Measurements from ENCODE around the gene CBLB.
"Not testable (repeated sequence)": the region's sequence is repeated elsewhere in the genome, so short reads cannot be mapped to it uniquely, and the experiment has no call there.

Gene CBLB

DNA sequence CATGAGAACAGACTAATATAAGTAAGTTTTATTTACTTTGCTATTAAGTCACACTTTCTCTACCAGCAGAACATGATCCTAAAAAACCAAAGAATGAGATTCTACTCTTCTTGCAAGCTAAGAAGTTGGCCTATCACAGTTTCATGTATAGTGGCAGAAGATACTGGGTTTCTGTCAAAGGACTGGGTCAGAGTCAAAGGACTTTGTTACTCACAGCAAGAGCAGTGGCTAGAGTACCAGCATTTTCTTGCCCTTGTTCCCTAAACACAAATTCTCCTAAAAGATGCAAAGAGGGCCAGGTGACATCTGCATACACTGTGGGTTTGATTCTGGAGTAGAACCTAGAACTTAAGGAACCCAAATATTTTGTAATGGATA, 105.2 kb downstream of the CBLB start:
- no peak for DNase-seq (ENCODE audit: low read depth)
- TF ChIP-seq CTCF (IDR thresholded peaks at IDR 0.05; ENCODE audit: insufficient read depth, low read depth, low read length, missing control alignments), result no peak
- H3K4me3 ChIP-seq (ENCODE audit: low read depth, low read length), result no peak overlapping the region

- DNase-seq (ENCODE audit: low read depth), result no peak
- no peak overlapping the region for H3K4me3 ChIP-seq (ENCODE audit: low read depth, low read length)
- no peak for TF ChIP-seq CTCF (IDR thresholded peaks at IDR 0.05; ENCODE audit: insufficient read depth, low read depth, low read length, missing control alignments)
These were observed 105.8 kb downstream of the CBLB start for GRCh38 chr3:105762749-105763658.

GRCh38 chr3:105762214-105762613, 106.6 kb downstream of the CBLB start:
- not testable (repeated sequence) for H3K4me3 ChIP-seq (ENCODE audit: low read depth, low read length); DNase-seq (ENCODE audit: low read depth)

DNA sequence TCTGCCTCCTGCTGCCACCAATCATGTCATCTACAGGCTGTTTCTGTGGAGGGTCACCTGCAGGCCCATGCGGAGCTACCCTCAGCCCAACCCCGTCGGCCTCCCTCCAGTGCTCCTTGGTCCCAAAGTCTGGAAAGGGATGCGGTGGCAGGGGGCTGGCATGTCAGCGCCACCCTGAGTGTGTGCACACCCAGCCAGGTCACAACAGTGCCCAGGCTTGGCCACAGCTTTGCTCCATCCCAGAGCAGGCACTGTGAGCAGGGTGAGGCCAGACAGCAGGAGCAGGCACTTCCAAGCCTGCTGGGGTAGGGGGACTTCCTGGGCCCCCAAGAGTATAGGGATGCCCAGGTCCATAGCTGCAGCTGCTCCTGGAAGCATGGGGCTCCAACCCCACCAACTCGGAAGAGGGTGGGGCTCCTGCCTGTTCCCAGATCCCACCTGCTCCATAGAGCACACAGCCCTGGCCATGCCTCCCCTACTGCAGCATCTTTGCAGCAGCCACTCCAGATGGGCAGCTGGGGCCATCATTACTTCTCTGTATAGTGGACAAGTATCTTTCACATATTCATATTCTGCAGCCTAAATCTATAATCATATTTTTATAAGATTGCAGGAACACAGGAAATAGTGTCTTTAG, 109.3 kb downstream of the CBLB start:
- H3K4me3 ChIP-seq (ENCODE audit: low read depth, low read length), result no peak overlapping the region
- no peak for DNase-seq (ENCODE audit: low read depth)
- no peak for TF ChIP-seq CTCF (IDR thresholded peaks at IDR 0.05; ENCODE audit: insufficient read depth, low read depth, low read length, missing control alignments)

DNA sequence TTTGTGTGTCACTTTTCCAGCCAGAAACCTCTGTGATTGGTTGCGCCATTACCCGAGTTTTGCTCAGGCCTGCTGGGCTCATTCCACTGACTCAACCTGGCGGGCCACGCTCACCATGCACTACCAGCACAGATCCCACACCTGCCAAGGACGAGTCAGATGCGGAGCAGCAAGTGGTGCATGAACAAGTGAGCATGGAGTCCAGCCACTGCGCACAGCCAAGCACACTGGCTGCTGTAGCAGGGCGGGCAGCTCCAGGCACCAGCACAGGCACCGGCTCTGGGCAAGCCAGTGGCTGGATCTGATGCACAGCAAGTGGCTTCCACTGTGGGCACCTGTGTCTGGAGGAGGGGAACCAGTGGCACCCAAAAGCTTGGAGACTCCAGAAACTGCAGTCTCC, 110.4 kb downstream of the CBLB start:
- DNase-seq (ENCODE audit: low read depth), result no peak
- no peak for TF ChIP-seq CTCF (IDR thresholded peaks at IDR 0.05; ENCODE audit: insufficient read depth, low read depth, low read length, missing control alignments)
- H3K4me3 ChIP-seq (ENCODE audit: low read depth, low read length), result no peak overlapping the region

DNA sequence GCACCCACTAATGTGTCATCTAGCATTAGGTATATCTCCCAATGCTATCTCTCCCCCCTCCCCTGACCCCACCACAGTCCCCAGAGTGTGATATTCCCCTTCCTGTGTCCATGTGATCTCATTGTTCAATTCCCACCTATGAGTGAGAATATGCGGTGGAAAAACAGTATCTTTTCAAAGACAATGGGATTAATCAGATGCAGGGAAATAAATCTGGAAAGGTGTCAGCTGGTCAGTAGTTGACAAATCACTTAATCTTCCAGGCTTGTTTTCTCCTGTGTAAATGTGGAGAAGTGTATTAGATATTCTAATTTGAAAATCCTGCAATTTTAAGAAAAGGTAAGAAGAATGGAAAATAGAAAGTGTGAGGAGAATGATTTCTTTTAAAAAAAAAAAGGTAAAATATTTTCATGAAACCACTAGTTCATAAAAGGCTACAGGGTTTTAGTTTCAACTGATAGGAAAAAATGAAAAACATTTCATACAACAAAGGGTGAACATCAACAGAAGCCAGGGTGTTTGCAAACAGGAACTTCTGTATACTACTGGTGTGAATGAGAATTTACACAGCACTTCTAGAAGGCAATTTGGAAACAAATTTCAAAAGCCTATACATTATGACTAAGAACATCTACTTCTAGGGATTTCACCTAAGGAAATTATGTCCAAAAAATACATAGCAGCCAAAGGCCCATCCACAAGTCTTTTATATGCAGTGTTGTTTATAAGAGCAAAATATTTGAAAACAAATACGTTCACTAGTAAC, 113.5 kb downstream of the CBLB start:
- TF ChIP-seq CTCF (IDR thresholded peaks at IDR 0.05; ENCODE audit: insufficient read depth, low read depth, low read length, missing control alignments), result no peak
- DNase-seq (ENCODE audit: low read depth), result no peak
- H3K4me3 ChIP-seq (ENCODE audit: low read depth, low read length), result no peak overlapping the region

- no peak for TF ChIP-seq CTCF (IDR thresholded peaks at IDR 0.05; ENCODE audit: insufficient read depth, low read depth, low read length, missing control alignments)
- DNase-seq (ENCODE audit: low read depth), result peak; percentile 41
- H3K4me3 ChIP-seq (ENCODE audit: low read depth, low read length), result no peak overlapping the region
These were observed 115.9 kb downstream of the CBLB start for GRCh38 chr3:105752791-105753415.
